AG10803 (cell line): ENCODE results near the gene MUC22.
"Not testable (repeated sequence)": the region's sequence is repeated elsewhere in the genome, so short reads cannot be mapped to it uniquely, and the experiment has no call there.

Experiments
- DNase-seq: peaks from one replicate; pipeline ENCODE4 v3.0.0; 2010; ENCODE audit warnings: low read depth
- H3K4me3 ChIP-seq: 2 replicates; pipeline ENCODE4 v1.5.1; 2011; ENCODE audit warnings: mild to moderate bottlenecking, low read length, control low read depth
- CTCF ChIP-seq: conservative IDR thresholded peaks from 2 replicates; pipeline ENCODE4 v1.5.1; 2011; ENCODE audit warnings: mild to moderate bottlenecking, low read length, control low read depth, inconsistent platforms

The MUC22 gene

GRCh38 chr6:31058128-31058894, 48.0 kb downstream of the MUC22 start:
- peak; percentile 68 for TF ChIP-seq CTCF
- DNase-seq, result peak; percentile 91
- H3K4me3 ChIP-seq, result no peak overlapping the region

GRCh38 chr6:31060145-31060544, 49.9 kb downstream of the MUC22 start:
- TF ChIP-seq CTCF, result no peak
- no peak overlapping the region for H3K4me3 ChIP-seq
- DNase-seq, result no peak

- no peak overlapping the region for H3K4me3 ChIP-seq
- no peak for DNase-seq
- no peak for TF ChIP-seq CTCF
Observed at GRCh38 chr6:31063906-31064435, 53.7 kb downstream of the MUC22 start.

- no peak for TF ChIP-seq CTCF
- DNase-seq, result peak; percentile 53
- no peak overlapping the region for H3K4me3 ChIP-seq
Observed at GRCh38 chr6:31065556-31065955, 55.3 kb downstream of the MUC22 start.

GRCh38 chr6:31067028-31067427, 56.8 kb downstream of the MUC22 start:
- not testable (repeated sequence) for DNase-seq, H3K4me3 ChIP-seq

GRCh38 chr6:31067891-31068668, 57.8 kb downstream of the MUC22 start:
- H3K4me3 ChIP-seq, DNase-seq: not testable (repeated sequence)

GRCh38 chr6:31068669-31069340, 58.5 kb downstream of the MUC22 start:
- peak; percentile 78 for DNase-seq
- peak; percentile 88 for TF ChIP-seq CTCF

More at GRCh38 chr6:31068669-31069340, 58.5 kb downstream of the MUC22 start:
- H3K4me3 ChIP-seq, result no peak overlapping the region
